ENCODE measurements around the gene CACNA2D3.

CACNA2D3 gene

GRCh38 chr3:54827056-54827687, 704.8 kb downstream of the CACNA2D3 start:
- TF ChIP-seq GATA2 (IDR thresholded peaks at IDR 0.05; ENCODE audit: low read depth, low read length) (no peak), GATA3 (IDR thresholded peaks at IDR 0.05; ENCODE audit: low read depth, low read length) (no peak)

GRCh38 chr3:54827776-54828175, 705.4 kb downstream of the CACNA2D3 start:
- TF ChIP-seq GATA3 (IDR thresholded peaks at IDR 0.05; ENCODE audit: low read depth, low read length) (peak; percentile 40; the same call in 1 of the 2 replicates), GATA2 (IDR thresholded peaks at IDR 0.05; ENCODE audit: low read depth, low read length) (no peak)

GRCh38 chr3:54830658-54831057, 708.3 kb downstream of the CACNA2D3 start:
- no peak for TF ChIP-seq GATA2 (IDR thresholded peaks at IDR 0.05; ENCODE audit: low read depth, low read length)
- TF ChIP-seq GATA3 (IDR thresholded peaks at IDR 0.05; ENCODE audit: low read depth, low read length) = no peak

- TF ChIP-seq GATA3 (IDR thresholded peaks at IDR 0.05; ENCODE audit: low read depth, low read length) = no peak
- TF ChIP-seq GATA2 (IDR thresholded peaks at IDR 0.05; ENCODE audit: low read depth, low read length) = no peak
Observed at GRCh38 chr3:54831112-54831511, 708.8 kb downstream of the CACNA2D3 start.

- TF ChIP-seq GATA2 (IDR thresholded peaks at IDR 0.05; ENCODE audit: low read depth, low read length) (no peak), GATA3 (IDR thresholded peaks at IDR 0.05; ENCODE audit: low read depth, low read length) (no peak)
Observed at GRCh38 chr3:54832876-54833275, 710.5 kb downstream of the CACNA2D3 start.

DNA sequence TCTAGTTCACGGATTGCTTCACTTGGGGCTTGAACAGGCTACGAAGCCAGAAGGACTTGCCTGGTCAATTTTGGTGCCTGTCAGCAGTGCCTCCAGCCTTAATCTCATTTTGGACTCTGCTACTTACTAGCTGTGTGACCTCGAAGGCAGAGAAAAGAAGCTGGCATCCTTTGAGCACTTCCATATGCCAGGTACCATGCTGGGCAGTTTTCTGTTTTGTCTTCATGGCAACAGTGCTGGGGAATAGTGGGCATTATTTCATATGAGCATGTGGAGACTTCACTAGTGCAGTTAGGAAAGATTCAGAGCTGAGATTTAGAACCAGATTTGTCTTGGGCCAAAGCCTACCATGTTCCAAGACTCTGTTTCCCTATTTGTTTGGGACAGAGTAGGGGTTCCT, 713.3 kb downstream of the CACNA2D3 start:
- TF ChIP-seq GATA3 (IDR thresholded peaks at IDR 0.05; ENCODE audit: low read depth, low read length) (no peak), GATA2 (IDR thresholded peaks at IDR 0.05; ENCODE audit: low read depth, low read length) (no peak)

DNA sequence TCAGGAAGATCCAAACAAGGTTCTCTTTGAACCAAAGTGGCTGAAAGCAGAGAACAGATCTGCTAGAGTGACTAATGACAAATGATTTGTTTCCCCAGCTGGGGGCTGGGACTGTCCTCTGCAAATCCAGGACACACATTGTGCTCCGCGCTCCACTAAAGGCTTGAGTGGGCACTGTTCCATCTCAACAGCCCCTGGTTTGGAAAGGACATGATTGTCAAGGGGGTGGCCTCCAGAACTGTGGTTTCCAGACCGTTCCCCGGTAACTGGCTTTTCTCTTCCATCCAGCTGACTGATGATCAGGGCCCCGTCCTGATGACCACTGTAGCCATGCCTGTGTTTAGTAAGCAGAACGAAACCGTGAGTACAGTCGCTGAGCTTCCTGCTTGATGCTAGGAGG, 714.5 kb downstream of the CACNA2D3 start:
- TF ChIP-seq GATA2 (IDR thresholded peaks at IDR 0.05; ENCODE audit: low read depth, low read length) = no peak

GRCh38 chr3:54837964-54838363, 715.6 kb downstream of the CACNA2D3 start:
- TF ChIP-seq GATA2 (IDR thresholded peaks at IDR 0.05; ENCODE audit: low read depth, low read length) (no peak), GATA3 (IDR thresholded peaks at IDR 0.05; ENCODE audit: low read depth, low read length) (no peak)

- TF ChIP-seq GATA2 (IDR thresholded peaks at IDR 0.05; ENCODE audit: low read depth, low read length) (no peak), GATA3 (IDR thresholded peaks at IDR 0.05; ENCODE audit: low read depth, low read length) (no peak)
Observed at GRCh38 chr3:54841471-54841870, 719.1 kb downstream of the CACNA2D3 start.

DNA sequence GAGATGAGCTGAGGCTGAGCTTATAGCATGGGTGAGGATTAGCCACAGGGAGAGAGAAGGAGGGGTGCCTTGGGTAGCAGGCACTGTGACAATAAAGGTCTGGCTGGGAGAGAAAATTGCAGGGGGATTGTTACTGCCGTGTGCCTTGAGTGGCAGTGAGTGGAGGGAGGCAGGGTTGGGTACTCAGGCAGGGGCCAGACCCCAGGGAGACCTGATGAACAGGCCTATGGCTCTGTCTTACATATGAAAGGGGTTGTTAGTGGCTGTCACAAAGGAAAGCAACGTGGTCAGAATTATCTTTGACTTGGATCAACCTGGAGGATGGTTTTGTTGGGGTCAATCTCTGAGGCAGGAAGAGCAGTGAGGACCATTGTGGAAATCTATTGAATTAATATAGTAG, 721.0 kb downstream of the CACNA2D3 start:
- TF ChIP-seq GATA2 (IDR thresholded peaks at IDR 0.05; ENCODE audit: low read depth, low read length) (no peak), GATA3 (IDR thresholded peaks at IDR 0.05; ENCODE audit: low read depth, low read length) (no peak)

- TF ChIP-seq GATA3 (IDR thresholded peaks at IDR 0.05; ENCODE audit: low read depth, low read length) (no peak), GATA2 (IDR thresholded peaks at IDR 0.05; ENCODE audit: low read depth, low read length) (no peak)
Observed at GRCh38 chr3:54844211-54844610, 721.9 kb downstream of the CACNA2D3 start.

GRCh38 chr3:54845011-54845410, 722.7 kb downstream of the CACNA2D3 start:
- TF ChIP-seq GATA2 (IDR thresholded peaks at IDR 0.05; ENCODE audit: low read depth, low read length) (no peak), GATA3 (IDR thresholded peaks at IDR 0.05; ENCODE audit: low read depth, low read length) (no peak)

DNA sequence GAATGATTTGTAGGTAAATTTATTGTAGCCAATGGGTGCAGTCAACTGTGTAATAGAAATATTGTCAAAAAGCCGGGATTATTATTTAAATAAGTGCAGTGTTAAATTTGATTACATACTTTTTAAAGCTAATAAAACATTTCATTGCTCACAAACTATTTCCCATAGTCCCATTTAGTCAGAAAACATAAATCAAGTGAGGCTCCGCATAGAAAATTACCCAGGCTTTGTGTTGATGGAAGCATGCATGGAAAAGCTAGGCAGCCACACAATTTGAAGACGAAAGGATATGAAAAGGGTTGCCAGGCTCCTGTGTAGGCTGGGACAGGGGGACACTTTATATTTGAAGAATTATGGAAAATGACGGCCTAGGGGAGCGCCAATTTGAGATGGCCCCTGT, 723.2 kb downstream of the CACNA2D3 start:
- no peak for TF ChIP-seq GATA3 (IDR thresholded peaks at IDR 0.05; ENCODE audit: low read depth, low read length)
- no peak for TF ChIP-seq GATA2 (IDR thresholded peaks at IDR 0.05; ENCODE audit: low read depth, low read length)

DNA sequence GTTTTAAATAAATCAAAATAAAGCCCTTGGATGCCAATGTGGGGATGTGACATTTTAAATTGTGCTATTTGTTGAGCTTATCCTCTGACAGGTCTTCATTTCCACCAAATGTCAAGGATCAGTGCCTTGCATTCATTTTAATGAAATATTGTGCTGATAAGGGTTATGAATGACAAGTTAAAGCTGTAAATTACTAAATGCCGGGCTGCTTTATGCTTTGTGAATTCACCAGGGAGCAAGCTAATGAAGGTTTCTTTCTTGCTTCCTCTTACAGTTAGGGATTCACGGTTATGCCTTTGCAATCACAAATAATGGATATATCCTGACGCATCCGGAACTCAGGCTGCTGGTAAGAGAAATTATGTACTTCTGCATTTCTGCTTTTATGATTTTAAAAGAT, 723.8 kb downstream of the CACNA2D3 start:
- no peak for TF ChIP-seq GATA3 (IDR thresholded peaks at IDR 0.05; ENCODE audit: low read depth, low read length)
- no peak for TF ChIP-seq GATA2 (IDR thresholded peaks at IDR 0.05; ENCODE audit: low read depth, low read length)

GRCh38 chr3:54847361-54847760, 725.0 kb downstream of the CACNA2D3 start:
- TF ChIP-seq GATA3 (IDR thresholded peaks at IDR 0.05; ENCODE audit: low read depth, low read length) (no peak), GATA2 (IDR thresholded peaks at IDR 0.05; ENCODE audit: low read depth, low read length) (no peak)

GRCh38 chr3:54849360-54849759, 727.0 kb downstream of the CACNA2D3 start:
- TF ChIP-seq GATA3 (IDR thresholded peaks at IDR 0.05; ENCODE audit: low read depth, low read length) = no peak
- TF ChIP-seq GATA2 (IDR thresholded peaks at IDR 0.05; ENCODE audit: low read depth, low read length) = no peak
